Suprapubic skin (tissue), 4 donors: ENCODE results near the gene IL36B.

Experiments used
- EP300 ChIP-seq: sonication (generic); formaldehyde crosslinking; IDR thresholded peaks from one replicate; pipeline ENCODE4 v1.6.1; 2017; ENCODE audit warnings: antibody characterized with exemption
- POLR2AphosphoS5 ChIP-seq, 3 donors: sonication (generic); formaldehyde crosslinking; IDR thresholded peaks; one replicate each; pipeline ENCODE4 v1.6.1; 2017; ENCODE audit warnings: antibody characterized with exemption in 3 of 3
- TF ChIP-seq, protein P1 (sequence below), 2 donors: fragments of 200-600 bp in 1 of 2; fragments of 450-650 bp in 1 of 2; sonication (generic) in 1 of 2; IDR thresholded peaks; one replicate each; pipeline ENCODE4 v1.5.1; 2016 to 2019; ENCODE audit warnings: antibody characterized with exemption in 2 of 2, mild to moderate bottlenecking in 1 of 2, moderate library complexity in 1 of 2

- TF ChIP-seq, protein P1, sequence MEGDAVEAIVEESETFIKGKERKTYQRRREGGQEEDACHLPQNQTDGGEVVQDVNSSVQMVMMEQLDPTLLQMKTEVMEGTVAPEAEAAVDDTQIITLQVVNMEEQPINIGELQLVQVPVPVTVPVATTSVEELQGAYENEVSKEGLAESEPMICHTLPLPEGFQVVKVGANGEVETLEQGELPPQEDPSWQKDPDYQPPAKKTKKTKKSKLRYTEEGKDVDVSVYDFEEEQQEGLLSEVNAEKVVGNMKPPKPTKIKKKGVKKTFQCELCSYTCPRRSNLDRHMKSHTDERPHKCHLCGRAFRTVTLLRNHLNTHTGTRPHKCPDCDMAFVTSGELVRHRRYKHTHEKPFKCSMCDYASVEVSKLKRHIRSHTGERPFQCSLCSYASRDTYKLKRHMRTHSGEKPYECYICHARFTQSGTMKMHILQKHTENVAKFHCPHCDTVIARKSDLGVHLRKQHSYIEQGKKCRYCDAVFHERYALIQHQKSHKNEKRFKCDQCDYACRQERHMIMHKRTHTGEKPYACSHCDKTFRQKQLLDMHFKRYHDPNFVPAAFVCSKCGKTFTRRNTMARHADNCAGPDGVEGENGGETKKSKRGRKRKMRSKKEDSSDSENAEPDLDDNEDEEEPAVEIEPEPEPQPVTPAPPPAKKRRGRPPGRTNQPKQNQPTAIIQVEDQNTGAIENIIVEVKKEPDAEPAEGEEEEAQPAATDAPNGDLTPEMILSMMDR (IDR thresholded peaks at IDR 0.05) = no peak
- no peak for TF ChIP-seq EP300
- no peak for TF ChIP-seq POLR2AphosphoS5 (IDR thresholded peaks at IDR 0.05)
These were observed 56.0 kb downstream of the IL36B start for GRCh38 chr2:112996635-112997034.
